Body of pancreas (tissue), 4 donors: ENCODE measurements around the gene WDR27.

Experiments
- CTCF ChIP-seq, 7 experiments: fragments of 450-650 bp in 4 of 7; fragments of 200-600 bp in 3 of 7; sonication (generic) in 3 of 7; IDR thresholded peaks; one replicate each; pipeline ENCODE4 v1.5.1; 2016 to 2019; ENCODE audit warnings: antibody characterized with exemption in 7 of 7
- POLR2A ChIP-seq, 3 donors: fragments of 450-650 bp; IDR thresholded peaks; one replicate each; pipeline ENCODE4 v1.6.1; 2016; ENCODE audit warnings: antibody characterized with exemption in 3 of 3, mild to moderate bottlenecking in 2 of 3

DNA sequence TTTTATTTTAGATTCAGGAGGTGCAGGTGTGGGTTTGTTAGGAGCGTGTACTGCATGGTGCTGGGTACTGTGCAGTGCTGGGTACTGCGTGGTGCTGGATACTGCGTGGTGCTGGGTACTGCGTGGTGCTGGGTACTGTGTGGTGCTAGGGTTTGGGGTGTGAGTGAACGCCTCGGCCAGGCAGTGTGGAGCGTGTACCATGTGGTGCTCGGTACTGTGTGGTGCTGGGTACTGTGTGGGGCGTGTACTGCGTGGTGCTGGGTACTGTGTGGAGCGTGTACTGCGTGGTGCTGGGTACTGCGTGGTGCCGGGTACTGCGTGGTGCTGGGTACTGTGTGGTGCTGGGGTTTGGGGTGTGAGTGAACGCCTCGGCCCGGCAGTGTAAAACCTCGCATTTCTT, 62.9 kb downstream of the WDR27 start:
- TF ChIP-seq POLR2A (IDR thresholded peaks at IDR 0.05), result no peak
- no peak for TF ChIP-seq CTCF (IDR thresholded peaks at IDR 0.05)
